Loucy (cell line): ENCODE data around the gene PRMT2.

Source experiments
- H2AFZ ChIP-seq: fragments of 200-600 bp; sonication (generic); 2 replicates; pipeline ENCODE4 v1.6.0; 2016; ENCODE audit warnings: antibody characterized with exemption, mild to moderate bottlenecking, low read length, moderate library complexity
- H3F3A ChIP-seq: fragments of 200-600 bp; 2 replicates; pipeline ENCODE4 v1.6.0; 2016; ENCODE audit warnings: antibody characterized with exemption, low read depth, mild to moderate bottlenecking
- H3K27me3 ChIP-seq: fragments of 200-600 bp; sonication (generic); 2 replicates; pipeline ENCODE4 v1.6.1; 2014; ENCODE audit warnings: low read length, mild to moderate bottlenecking; ENCODE audit not compliant: insufficient read depth, poor library complexity, severe bottlenecking
- H3K36me3 ChIP-seq: fragments of 200-600 bp; sonication (generic); 2 replicates; pipeline ENCODE4 v1.6.1; 2016; ENCODE audit warnings: low read length; ENCODE audit not compliant: insufficient read depth
- H3K4me1 ChIP-seq: fragments of 200-600 bp; sonication (generic); 2 replicates; pipeline ENCODE4 v1.5.1; 2014; ENCODE audit warnings: low read length, mild to moderate bottlenecking; ENCODE audit not compliant: insufficient read depth, poor library complexity, severe bottlenecking
- H3K4me2 ChIP-seq: fragments of 200-600 bp; sonication (generic); 2 replicates; pipeline ENCODE4 v1.6.0; 2014; ENCODE audit warnings: antibody characterized with exemption, low read length, low read depth, mild to moderate bottlenecking; ENCODE audit not compliant: poor library complexity, severe bottlenecking
- H3K4me3 ChIP-seq: fragments of 200-600 bp; sonication (generic); 2 replicates; pipeline ENCODE4 v1.5.1; 2014; ENCODE audit warnings: low read length, mild to moderate bottlenecking, mixed read lengths; ENCODE audit not compliant: poor library complexity, severe bottlenecking
- H3K79me2 ChIP-seq: fragments of 200-600 bp; sonication (generic); 2 replicates; pipeline ENCODE4 v1.6.1; 2014; ENCODE audit warnings: low read length; ENCODE audit not compliant: insufficient read depth
- H3K9ac ChIP-seq: fragments of 200-600 bp; sonication (generic); 2 replicates; pipeline ENCODE4 v1.6.0; 2014; ENCODE audit warnings: mild to moderate bottlenecking, low read depth, low read length, moderate library complexity; ENCODE audit not compliant: poor library complexity, severe bottlenecking
- H3K9me2 ChIP-seq: fragments of 200-600 bp; sonication (generic); replicated peaks from 2 replicates; pipeline ENCODE4 v1.6.1; 2016; ENCODE audit warnings: low read depth, low read length, mixed read lengths
- H3K9me3 ChIP-seq: fragments of 200-600 bp; sonication (generic); 2 replicates; pipeline ENCODE4 v1.6.1; 2014; ENCODE audit warnings: mild to moderate bottlenecking, antibody characterized with exemption, low read length, low read depth; ENCODE audit not compliant: insufficient read depth
- H4K20me1 ChIP-seq: fragments of 200-600 bp; sonication (generic); 2 replicates; pipeline ENCODE4 v1.6.0; 2014; ENCODE audit warnings: antibody characterized with exemption, low read length, mild to moderate bottlenecking; ENCODE audit not compliant: insufficient read depth, poor library complexity, severe bottlenecking
- EZH2phosphoT487 ChIP-seq: fragments of 200-600 bp; IDR thresholded peaks from 2 replicates; pipeline ENCODE4 v1.6.1; 2018; ENCODE audit warnings: antibody characterized with exemption, mild to moderate bottlenecking, moderate library complexity, borderline replicate concordance
- TF ChIP-seq, protein P1 (sequence below): fragments of 200-600 bp; sonication (generic); conservative IDR thresholded peaks from 2 replicates; pipeline ENCODE4 v1.5.1; 2014; ENCODE audit warnings: mild to moderate bottlenecking, antibody characterized with exemption, low read length

The PRMT2 gene

DNA sequence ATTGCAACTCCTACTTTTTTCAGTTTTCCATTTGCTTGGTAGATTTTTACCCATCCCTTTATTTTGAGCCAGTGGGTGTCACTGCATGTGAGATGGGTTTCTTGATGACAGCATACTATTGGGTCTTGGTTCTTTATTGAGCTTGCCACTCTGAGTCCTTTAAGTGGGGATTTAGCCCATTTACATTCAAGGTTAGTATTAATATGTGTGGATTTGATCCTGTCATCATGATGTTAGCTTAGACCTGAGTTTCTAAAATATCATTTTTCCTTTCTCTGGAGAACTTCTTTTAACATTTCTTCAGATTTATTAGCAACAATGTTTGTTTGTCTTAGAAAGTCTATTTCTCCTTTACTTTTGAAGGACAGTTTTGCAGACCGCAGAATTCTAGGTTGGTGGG is 18.8 kb upstream of the PRMT2 start:
- Histone ChIP-seq H3K79me2 (no peaks in the 10 kb centered on the region), H3K36me3 (no peaks in the 10 kb centered on the region), H2AFZ (no peak overlapping the region), H3K9me2 (no peaks in the 10 kb centered on the region), H4K20me1 (no peaks in the 10 kb centered on the region), H3K4me3 (no peak overlapping the region), H3K4me1 (peaks cover 30% of the 10 kb centered on the region), H3K4me2 (no peak overlapping the region), H3K9me3 (no peaks in the 10 kb centered on the region), H3F3A (no peaks in the 10 kb centered on the region), H3K9ac (no peak overlapping the region), H3K27me3 (no peaks in the 10 kb centered on the region)
- TF ChIP-seq, protein P1, sequence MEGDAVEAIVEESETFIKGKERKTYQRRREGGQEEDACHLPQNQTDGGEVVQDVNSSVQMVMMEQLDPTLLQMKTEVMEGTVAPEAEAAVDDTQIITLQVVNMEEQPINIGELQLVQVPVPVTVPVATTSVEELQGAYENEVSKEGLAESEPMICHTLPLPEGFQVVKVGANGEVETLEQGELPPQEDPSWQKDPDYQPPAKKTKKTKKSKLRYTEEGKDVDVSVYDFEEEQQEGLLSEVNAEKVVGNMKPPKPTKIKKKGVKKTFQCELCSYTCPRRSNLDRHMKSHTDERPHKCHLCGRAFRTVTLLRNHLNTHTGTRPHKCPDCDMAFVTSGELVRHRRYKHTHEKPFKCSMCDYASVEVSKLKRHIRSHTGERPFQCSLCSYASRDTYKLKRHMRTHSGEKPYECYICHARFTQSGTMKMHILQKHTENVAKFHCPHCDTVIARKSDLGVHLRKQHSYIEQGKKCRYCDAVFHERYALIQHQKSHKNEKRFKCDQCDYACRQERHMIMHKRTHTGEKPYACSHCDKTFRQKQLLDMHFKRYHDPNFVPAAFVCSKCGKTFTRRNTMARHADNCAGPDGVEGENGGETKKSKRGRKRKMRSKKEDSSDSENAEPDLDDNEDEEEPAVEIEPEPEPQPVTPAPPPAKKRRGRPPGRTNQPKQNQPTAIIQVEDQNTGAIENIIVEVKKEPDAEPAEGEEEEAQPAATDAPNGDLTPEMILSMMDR = no peak
- no peak for TF ChIP-seq EZH2phosphoT487

DNA sequence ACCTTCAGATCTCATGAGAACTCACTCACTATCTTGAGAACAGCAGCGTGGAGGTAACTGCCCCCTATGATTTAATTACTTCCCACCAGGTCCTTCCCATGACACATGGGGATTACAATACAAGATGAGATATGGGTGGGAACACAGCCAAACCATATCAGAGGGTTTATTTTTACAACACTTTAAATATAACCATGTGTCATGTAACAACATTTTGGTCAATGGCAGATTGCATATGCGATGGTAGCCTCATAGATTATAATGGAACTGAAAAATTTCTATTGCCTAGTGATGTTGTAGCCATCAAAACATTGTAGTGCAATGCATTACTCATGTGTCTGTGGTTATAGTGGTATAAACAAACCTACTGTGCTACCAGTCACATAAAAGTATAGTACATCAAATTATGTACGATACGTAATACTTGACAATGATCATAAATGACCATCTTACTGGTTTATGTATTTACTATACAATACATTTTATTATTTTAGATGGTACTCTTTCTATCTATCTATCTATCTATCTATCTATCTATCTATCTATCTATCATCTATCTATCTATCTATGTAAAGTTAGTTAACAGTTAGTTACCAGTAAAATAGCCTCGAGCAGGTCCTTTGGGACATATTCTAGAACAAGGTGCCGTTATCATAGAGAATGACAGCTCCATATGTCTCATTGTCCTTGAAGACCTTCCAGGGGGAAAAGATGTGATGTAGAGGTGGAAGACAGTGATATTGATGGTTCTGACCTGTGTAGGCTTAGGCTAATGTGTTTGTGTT is 18.0 kb upstream of the PRMT2 start:
- H3K4me3 ChIP-seq = no peak overlapping the region
- peak overlapping the region; percentile 12 for H3K4me2 ChIP-seq
- no peaks in the 10 kb centered on the region for H3K36me3 ChIP-seq
- H3K9me2 ChIP-seq = no peaks in the 10 kb centered on the region
- H3K27me3 ChIP-seq = no peaks in the 10 kb centered on the region
- H3K9ac ChIP-seq = no peak overlapping the region
- H3K9me3 ChIP-seq = no peaks in the 10 kb centered on the region
- H3K4me1 ChIP-seq = peaks cover 38% of the 10 kb centered on the region
- no peak for TF ChIP-seq EZH2phosphoT487
- TF ChIP-seq, protein P1 = no peak
- 0 out of 2 replicates have a peak, but pooled peaks cover under 1% of the 10 kb centered on the region for H3F3A ChIP-seq
- no peaks in the 10 kb centered on the region for H4K20me1 ChIP-seq
- no peak overlapping the region for H2AFZ ChIP-seq
- H3K79me2 ChIP-seq = no peaks in the 10 kb centered on the region

DNA sequence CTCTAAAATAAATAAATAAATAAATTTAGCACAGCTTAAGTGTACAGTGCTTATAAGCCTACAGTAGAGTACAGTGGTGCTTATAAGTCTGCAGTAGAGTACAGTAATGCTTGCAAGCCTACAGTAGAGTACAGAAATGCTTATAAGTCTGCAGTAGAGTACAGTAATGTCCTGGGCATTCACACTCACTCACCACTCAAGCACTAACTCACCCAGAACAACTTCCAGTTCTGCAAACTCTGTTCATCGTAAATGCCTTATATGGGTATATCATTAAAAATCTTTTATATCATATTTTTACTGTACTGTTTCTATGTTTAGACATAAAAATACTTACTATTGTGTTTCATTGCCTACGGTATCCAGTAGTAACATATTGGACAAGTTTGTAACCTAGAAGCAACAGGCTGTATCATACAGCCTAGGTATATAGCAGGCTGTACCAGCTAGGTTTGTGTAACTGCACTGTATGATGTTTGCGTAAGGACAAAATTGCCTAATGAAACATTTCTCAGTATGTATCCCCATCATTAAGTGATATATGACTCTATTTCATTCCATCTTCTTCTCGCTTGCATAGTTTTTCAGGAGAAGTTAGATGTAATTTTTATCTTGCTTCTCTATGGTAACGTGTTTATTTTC is 16.6 kb upstream of the PRMT2 start:
- H3K36me3 ChIP-seq = no peaks in the 10 kb centered on the region
- H3F3A ChIP-seq = 0 out of 2 replicates have a peak, but pooled peaks cover 3% of the 10 kb centered on the region
- peaks cover 45% of the 10 kb centered on the region for H3K4me1 ChIP-seq
- H3K27me3 ChIP-seq = no peaks in the 10 kb centered on the region
- H3K9me2 ChIP-seq = no peaks in the 10 kb centered on the region
- no peaks in the 10 kb centered on the region for H3K9me3 ChIP-seq
- no peak overlapping the region for H3K4me2 ChIP-seq
- H2AFZ ChIP-seq = no peak overlapping the region
- no peak overlapping the region for H3K4me3 ChIP-seq
- TF ChIP-seq EZH2phosphoT487 = no peak
- TF ChIP-seq, protein P1 = no peak
- H4K20me1 ChIP-seq = no peaks in the 10 kb centered on the region
- H3K79me2 ChIP-seq = no peaks in the 10 kb centered on the region
- H3K9ac ChIP-seq = no peak overlapping the region
